ENCODE measurements around the gene DEFB110. TPM values are rescaled to one million over a fixed set of nuclear protein-coding genes. Genes with fewer than 3 reads are reported as not detected.
A peak's percentile ranks its signal among the peaks of the same experiment; 100 is the strongest.

DEFB110 gene
- total RNA-seq, 4 donors from 2014 or later = not detected

- Histone ChIP-seq H3K4me1 (no peaks in the 10 kb centered on the region), H3K36me3 (no peaks in the 10 kb centered on the region), H3K27me3 (no peaks in the 10 kb centered on the region), H3K4me3 (no peak overlapping the region), H3K27ac (no peak overlapping the region), H3K9me3 (no peaks in the 10 kb centered on the region)
- WGBS, 2 donors (ENCODE audit: low coverage in 1 of 2) = 43 to 45% methylated on average over 1 of the region's 1 CpG
- no peak for TF ChIP-seq POLR2AphosphoS5 (IDR thresholded peaks at IDR 0.05)
- TF ChIP-seq EP300 (IDR thresholded peaks at IDR 0.05) = no peak
- no peak for TF ChIP-seq POLR2A (IDR thresholded peaks at IDR 0.05)
- TF ChIP-seq, protein P1, sequence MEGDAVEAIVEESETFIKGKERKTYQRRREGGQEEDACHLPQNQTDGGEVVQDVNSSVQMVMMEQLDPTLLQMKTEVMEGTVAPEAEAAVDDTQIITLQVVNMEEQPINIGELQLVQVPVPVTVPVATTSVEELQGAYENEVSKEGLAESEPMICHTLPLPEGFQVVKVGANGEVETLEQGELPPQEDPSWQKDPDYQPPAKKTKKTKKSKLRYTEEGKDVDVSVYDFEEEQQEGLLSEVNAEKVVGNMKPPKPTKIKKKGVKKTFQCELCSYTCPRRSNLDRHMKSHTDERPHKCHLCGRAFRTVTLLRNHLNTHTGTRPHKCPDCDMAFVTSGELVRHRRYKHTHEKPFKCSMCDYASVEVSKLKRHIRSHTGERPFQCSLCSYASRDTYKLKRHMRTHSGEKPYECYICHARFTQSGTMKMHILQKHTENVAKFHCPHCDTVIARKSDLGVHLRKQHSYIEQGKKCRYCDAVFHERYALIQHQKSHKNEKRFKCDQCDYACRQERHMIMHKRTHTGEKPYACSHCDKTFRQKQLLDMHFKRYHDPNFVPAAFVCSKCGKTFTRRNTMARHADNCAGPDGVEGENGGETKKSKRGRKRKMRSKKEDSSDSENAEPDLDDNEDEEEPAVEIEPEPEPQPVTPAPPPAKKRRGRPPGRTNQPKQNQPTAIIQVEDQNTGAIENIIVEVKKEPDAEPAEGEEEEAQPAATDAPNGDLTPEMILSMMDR (IDR thresholded peaks at IDR 0.05) = no peak
- no peak for ATAC-seq
These were observed 35.2 kb downstream of the DEFB110 start for GRCh38 chr6:49986551-49986950.

DNA sequence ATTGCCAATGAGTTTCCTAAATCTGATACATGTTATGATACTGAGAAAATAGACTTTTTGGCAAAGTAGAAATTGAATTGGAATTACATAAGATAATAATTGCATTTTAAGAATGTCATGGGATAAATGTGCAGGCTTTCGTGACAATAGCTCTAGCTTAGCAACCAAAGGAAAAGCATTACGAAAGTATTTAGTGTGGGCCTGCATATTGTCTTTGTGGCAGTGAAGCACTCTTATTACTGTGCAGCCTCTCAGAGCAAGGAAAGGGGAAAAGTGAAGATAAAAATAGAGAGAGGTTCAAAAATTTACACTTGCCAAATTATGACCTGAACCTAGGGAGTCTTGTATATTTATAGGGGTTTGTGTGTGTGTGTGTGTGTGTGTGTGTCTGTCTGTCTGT lies 39.7 kb downstream of the DEFB110 start:
- no peak for ATAC-seq
- no peaks in the 10 kb centered on the region for H3K4me1 ChIP-seq
- WGBS, 2 donors (ENCODE audit: low coverage in 1 of 2) = 36 to 44% methylated on average over 2 of the region's 2 CpGs
- no peaks in the 10 kb centered on the region for H3K27me3 ChIP-seq
- H3K27ac ChIP-seq = peak overlapping the region in 3 of 4 donors; percentile 5 to 40 (median 19)
- no peaks in the 10 kb centered on the region for H3K9me3 ChIP-seq
- no peaks in the 10 kb centered on the region for H3K36me3 ChIP-seq
- TF ChIP-seq, protein P1 (IDR thresholded peaks at IDR 0.05) = no peak
- TF ChIP-seq POLR2A (IDR thresholded peaks at IDR 0.05) (no peak), EP300 (IDR thresholded peaks at IDR 0.05) (no peak)
- no peak overlapping the region for H3K4me3 ChIP-seq

DNA sequence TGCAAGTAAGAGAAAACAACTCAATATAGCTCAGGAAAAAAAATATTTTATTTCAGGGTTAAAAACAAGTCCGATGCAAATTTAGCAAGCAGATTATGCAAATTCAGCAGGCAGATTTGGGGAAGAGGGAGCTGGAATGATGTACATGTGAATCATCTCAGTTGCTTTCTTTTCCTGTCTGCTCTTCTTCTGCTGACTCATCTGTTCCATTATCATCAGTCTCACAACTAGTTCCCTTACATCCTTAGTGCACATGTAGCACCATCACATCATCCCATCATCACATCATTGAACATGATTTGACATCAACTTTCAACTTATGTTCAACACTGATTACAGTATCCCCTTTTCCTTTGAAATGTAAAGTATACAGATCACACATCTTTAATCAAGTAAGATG lies 40.9 kb downstream of the DEFB110 start:
- Histone ChIP-seq H3K36me3 (no peaks in the 10 kb centered on the region), H3K4me3 (no peak overlapping the region), H3K9me3 (no peaks in the 10 kb centered on the region), H3K27ac (no peak overlapping the region), H3K4me1 (no peaks in the 10 kb centered on the region), H3K27me3 (no peaks in the 10 kb centered on the region)
- ATAC-seq = no peak
- WGBS, 2 donors (ENCODE audit: low coverage in 1 of 2) = 50 to 71% methylated on average over 1 of the region's 1 CpG
- TF ChIP-seq EP300 (IDR thresholded peaks at IDR 0.05) (no peak), POLR2AphosphoS5 (IDR thresholded peaks at IDR 0.05) (no peak), POLR2A (IDR thresholded peaks at IDR 0.05) (no peak)
- TF ChIP-seq, protein P1 (IDR thresholded peaks at IDR 0.05) = no peak

DNA sequence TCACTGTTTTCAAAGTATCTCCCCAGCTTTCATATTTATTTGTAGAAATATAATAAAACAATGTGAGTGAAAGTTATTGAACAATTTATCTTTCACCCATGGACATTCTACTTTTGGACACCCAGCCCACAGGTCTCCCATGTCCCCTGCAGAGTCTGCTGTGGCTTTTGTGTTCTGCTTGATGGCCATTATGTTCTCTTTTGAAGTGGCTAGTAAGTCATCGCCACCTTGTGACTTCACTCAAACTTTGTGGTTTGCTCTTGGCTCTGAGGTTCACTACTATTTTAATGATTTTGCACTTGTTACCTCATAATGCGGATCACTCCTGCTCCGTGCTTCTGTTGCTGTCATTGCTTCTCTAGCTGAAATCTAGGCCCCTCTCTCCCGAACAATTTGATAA lies 42.2 kb downstream of the DEFB110 start:
- Histone ChIP-seq H3K27me3 (no peaks in the 10 kb centered on the region), H3K27ac (no peak overlapping the region), H3K4me1 (no peaks in the 10 kb centered on the region), H3K9me3 (no peaks in the 10 kb centered on the region), H3K4me3 (no peak overlapping the region), H3K36me3 (no peaks in the 10 kb centered on the region)
- TF ChIP-seq, protein P1 (IDR thresholded peaks at IDR 0.05) = no peak
- no peak for TF ChIP-seq POLR2AphosphoS5 (IDR thresholded peaks at IDR 0.05)
- TF ChIP-seq POLR2A (IDR thresholded peaks at IDR 0.05) = no peak
- TF ChIP-seq EP300 (IDR thresholded peaks at IDR 0.05) = no peak
- WGBS, 2 donors (ENCODE audit: low coverage in 1 of 2) = 77 to 81% methylated on average over 4 of the region's 4 CpGs
- no peak for ATAC-seq

DNA sequence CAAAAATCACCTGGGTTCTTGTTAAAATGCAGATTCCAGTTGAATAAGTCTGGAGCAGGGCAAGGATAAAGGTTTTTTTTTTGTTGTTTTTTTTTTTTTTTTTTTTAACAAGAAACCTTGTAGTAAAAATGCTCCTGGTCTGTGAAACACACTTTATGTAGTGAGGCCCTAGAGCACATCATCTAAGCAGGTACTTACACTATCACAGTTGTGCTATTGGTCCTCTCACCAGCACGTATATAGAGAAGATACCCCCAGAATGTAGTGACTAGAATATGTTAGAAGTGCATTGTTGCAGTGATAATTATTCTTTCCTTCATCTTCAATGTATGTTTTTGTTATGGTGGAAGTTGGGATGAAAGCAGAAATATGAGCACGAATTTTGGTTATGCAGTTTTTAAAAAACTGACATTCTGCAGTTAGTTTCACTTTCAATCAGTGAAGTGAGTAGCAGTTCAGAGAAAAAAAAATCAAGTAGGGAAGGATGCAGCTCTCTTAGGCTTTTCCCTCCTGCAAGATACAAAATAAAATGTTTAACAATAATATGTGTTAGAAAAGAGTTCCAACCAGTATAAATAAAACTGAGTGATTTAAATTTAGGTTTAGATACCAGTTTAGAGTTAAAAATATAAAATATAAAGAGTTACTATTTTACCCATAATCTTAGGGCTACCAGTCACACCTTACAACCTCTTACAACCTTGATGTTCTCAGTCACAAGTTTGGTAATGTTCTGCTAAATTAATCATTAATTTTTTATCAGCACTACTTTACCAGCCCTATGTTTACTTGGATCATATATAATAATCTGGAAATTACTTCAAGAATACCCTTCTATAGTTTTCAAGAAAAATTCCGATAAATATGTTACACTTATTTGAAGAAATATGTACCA lies 43.2 kb downstream of the DEFB110 start:
- 36 to 43% methylated on average over 3 of the region's 3 CpGs for WGBS, 2 donors (ENCODE audit: low coverage in 1 of 2)
- no peaks in the 10 kb centered on the region for H3K36me3 ChIP-seq
- no peaks in the 10 kb centered on the region for H3K9me3 ChIP-seq
- ATAC-seq = no peak
- TF ChIP-seq, protein P1 (IDR thresholded peaks at IDR 0.05) = no peak
- no peak for TF ChIP-seq POLR2A (IDR thresholded peaks at IDR 0.05)
- TF ChIP-seq POLR2AphosphoS5 (IDR thresholded peaks at IDR 0.05) = no peak
- no peak for TF ChIP-seq EP300 (IDR thresholded peaks at IDR 0.05)
- H3K4me3 ChIP-seq = peak overlapping the region in 1 of 2 donors; percentile 27
- H3K27me3 ChIP-seq = no peaks in the 10 kb centered on the region
- H3K4me1 ChIP-seq = no peaks in the 10 kb centered on the region
- no peak overlapping the region for H3K27ac ChIP-seq

Measured in gastroesophageal sphincter (tissue), 4 donors.